HG03159 (cell line): ENCODE data around the gene AKAP13.
A peak's percentile ranks its signal among the peaks of the same experiment; 100 is the strongest.
"Not testable (repeated sequence)": the region's sequence is repeated elsewhere in the genome, so short reads cannot be mapped to it uniquely, and the experiment has no call there.

ENCODE experiments used
- ATAC-seq: cut with Tn5 transposase; IDR thresholded peaks from one replicate; pipeline ENCODE4 v1.9.1; 2021; ENCODE audit warnings: mild to moderate bottlenecking, moderate library complexity; ENCODE audit not compliant: unreplicated experiment

The AKAP13 gene

GRCh38 chr15:85531083-85531482 lies 150.7 kb downstream of the AKAP13 start:
- no peak for ATAC-seq

- ATAC-seq: no peak
Observed at GRCh38 chr15:85532689-85533088, 152.3 kb downstream of the AKAP13 start.

GRCh38 chr15:85534031-85534430 lies 153.6 kb downstream of the AKAP13 start:
- no peak for ATAC-seq

GRCh38 chr15:85535533-85536330 lies 155.3 kb downstream of the AKAP13 start:
- ATAC-seq: not testable (repeated sequence)

GRCh38 chr15:85536341-85536740 lies 155.9 kb downstream of the AKAP13 start:
- ATAC-seq: no peak

GRCh38 chr15:85539491-85539890 lies 159.1 kb downstream of the AKAP13 start:
- no peak for ATAC-seq

- no peak for ATAC-seq
Observed at GRCh38 chr15:85540085-85540797, 159.8 kb downstream of the AKAP13 start.

- peak; percentile 68 for ATAC-seq
Observed at GRCh38 chr15:85541744-85542143, 161.3 kb downstream of the AKAP13 start.

- ATAC-seq: no peak
Observed at GRCh38 chr15:85542488-85542887, 162.1 kb downstream of the AKAP13 start.

GRCh38 chr15:85542895-85543331 lies 162.5 kb downstream of the AKAP13 start:
- peak; percentile 47 for ATAC-seq

- ATAC-seq: no peak
Observed at GRCh38 chr15:85543741-85544155, 163.3 kb downstream of the AKAP13 start.

- no peak for ATAC-seq
Observed at GRCh38 chr15:85545185-85545584, 164.8 kb downstream of the AKAP13 start.

GRCh38 chr15:85545752-85546151 lies 165.3 kb downstream of the AKAP13 start:
- no peak for ATAC-seq

GRCh38 chr15:85547386-85547785 lies 167.0 kb downstream of the AKAP13 start:
- no peak for ATAC-seq

GRCh38 chr15:85550283-85550682 lies 169.9 kb downstream of the AKAP13 start:
- ATAC-seq: no peak

- ATAC-seq: no peak
Observed at GRCh38 chr15:85551221-85551832, 170.9 kb downstream of the AKAP13 start.

GRCh38 chr15:85554852-85555521 lies 174.6 kb downstream of the AKAP13 start:
- no peak for ATAC-seq

- peak; percentile 76 for ATAC-seq
Observed at GRCh38 chr15:85555875-85556617, 175.6 kb downstream of the AKAP13 start.

GRCh38 chr15:85556618-85556895 lies 176.2 kb downstream of the AKAP13 start:
- ATAC-seq: no peak

- ATAC-seq: no peak
Observed at GRCh38 chr15:85557385-85557784, 177.0 kb downstream of the AKAP13 start.

- no peak for ATAC-seq
Observed at GRCh38 chr15:85558848-85559247, 178.4 kb downstream of the AKAP13 start.
